Stimulated activated effector memory CD8-positive, alpha-beta T cell treated with anti-CD3 and anti-CD28 coated beads, Interleukin-12 subunit alpha, Interleukin-12 subunit beta, amount 100 ng/mL, for 72 hours (primary cell): ENCODE data around the gene EPN2.

ENCODE experiments used
- ATAC-seq: fragments of 150-1000 bp; cut with Tn5 transposase; 2 replicates; pipeline ENCODE4 v1.10.0; 2021
- DNase-seq, 2 donors: peaks; one replicate each; pipeline ENCODE4 v3.0.0; 2021 to 2022; ENCODE audit warnings: low spot score in 2 of 2
- H3K27ac Mint-ChIP-seq: one replicate; pipeline ENCODE4 v1.8.0; 2022; ENCODE audit warnings: mild to moderate bottlenecking, mixed read lengths
- H3K36me3 Mint-ChIP-seq: one replicate; pipeline ENCODE4 v1.8.0; 2022; ENCODE audit warnings: mild to moderate bottlenecking, mixed read lengths
- H3K4me1 Mint-ChIP-seq: one replicate; pipeline ENCODE4 v1.8.0; 2022; ENCODE audit warnings: mixed read lengths
- H3K4me3 Mint-ChIP-seq: one replicate; pipeline ENCODE4 v1.8.0; 2022; ENCODE audit warnings: mild to moderate bottlenecking, mixed read lengths
- H3K9me3 Mint-ChIP-seq: one replicate; pipeline ENCODE4 v1.8.0; 2022; ENCODE audit warnings: mixed read lengths

EPN2 gene

DNA sequence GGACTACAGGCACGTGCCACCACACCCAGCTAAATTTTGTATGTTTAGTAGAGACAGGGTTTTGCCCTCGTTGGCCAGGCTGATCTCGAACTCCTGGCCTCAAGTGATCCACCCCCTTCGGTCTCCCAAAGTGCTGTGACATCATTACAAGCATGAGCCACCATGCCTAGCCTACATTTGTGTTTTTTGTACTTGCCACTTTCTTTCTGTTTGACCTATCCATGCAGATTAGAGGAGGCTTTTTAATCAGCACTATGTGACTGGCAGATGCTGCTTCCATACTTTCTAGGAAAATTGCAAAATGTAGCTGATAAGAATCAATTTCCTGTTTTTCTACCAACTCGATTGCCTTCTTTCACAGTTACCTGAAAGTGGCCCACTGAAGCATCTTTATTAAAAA lies 68.1 kb downstream of the EPN2 start:
- H3K4me3 Mint-ChIP-seq: no peak overlapping the region
- DNase-seq: no peak
- no peak for ATAC-seq
- H3K36me3 Mint-ChIP-seq: no peaks in the 10 kb centered on the region
- no peaks in the 10 kb centered on the region for H3K9me3 Mint-ChIP-seq
- peak overlapping the region; percentile 20 for H3K27ac Mint-ChIP-seq
- H3K4me1 Mint-ChIP-seq: peaks cover 18% of the 10 kb centered on the region

DNA sequence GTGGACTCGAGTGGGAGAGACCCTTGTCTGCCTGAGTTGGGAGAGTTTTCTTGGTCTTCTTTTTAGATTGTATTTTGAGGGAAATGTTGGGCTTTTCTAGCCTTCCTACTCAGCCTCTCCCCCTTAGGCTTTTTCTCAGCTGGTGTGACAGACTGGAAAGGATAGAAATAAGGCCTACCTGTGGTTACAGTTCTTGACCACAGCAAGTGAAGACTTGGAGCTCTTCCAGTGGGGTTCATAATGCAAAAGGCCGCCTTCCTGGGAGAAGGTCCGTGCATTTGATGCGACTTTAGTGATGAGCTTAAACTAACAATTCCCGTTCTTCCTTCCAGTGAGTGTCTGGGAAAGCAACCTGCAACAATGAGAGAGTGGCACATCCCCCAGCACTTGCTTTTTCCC lies 68.6 kb downstream of the EPN2 start:
- H3K9me3 Mint-ChIP-seq: no peaks in the 10 kb centered on the region
- H3K27ac Mint-ChIP-seq: peak overlapping the region; percentile 20
- no peaks in the 10 kb centered on the region for H3K36me3 Mint-ChIP-seq
- H3K4me1 Mint-ChIP-seq: peaks cover 18% of the 10 kb centered on the region
- no peak for ATAC-seq
- no peak for DNase-seq
- H3K4me3 Mint-ChIP-seq: no peak overlapping the region

DNA sequence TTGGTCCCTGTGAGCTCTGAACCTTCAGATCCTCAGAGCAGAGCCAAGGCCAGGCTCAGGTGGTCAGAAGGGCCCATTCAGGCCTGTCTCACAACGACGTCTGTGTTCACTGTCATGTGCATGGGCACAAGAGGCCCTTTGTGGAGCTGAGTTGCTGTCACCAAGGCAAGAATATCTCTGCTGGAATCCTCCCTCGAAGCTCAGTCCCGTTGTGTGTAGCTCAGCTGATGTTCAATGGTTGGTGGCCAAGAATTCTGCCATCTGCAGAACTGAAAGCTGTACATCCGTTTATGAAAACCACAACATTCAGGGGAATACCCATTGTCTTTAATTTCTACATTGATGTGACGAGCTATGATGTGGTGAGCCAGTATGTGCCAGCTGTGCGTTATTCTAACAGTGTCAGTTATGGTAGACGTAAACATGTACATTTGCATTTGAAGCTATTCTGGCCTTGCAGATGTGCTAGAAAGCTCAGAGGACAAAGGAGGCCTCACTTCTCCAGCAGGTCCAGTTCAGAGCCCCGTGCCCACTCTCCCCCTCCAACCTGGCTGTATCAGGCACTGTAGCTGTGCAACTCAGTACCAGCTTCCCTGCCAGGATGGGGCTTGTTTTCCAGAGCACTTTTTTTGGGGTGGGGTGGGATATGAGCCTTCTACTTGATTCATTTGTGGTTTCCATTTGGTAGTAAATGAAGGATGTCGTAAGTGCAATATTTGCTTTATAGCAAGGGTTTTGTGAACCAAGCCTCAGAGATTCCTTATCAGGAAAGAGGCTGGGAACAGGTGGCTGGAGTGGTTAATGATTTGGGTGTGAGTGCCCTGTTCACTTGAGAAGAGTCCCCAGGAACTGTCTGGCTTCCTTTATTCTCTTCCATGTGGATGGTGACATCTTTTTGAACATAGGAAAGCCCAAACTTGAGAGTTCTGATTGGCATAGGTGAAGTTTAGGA lies 69.3 kb downstream of the EPN2 start:
- peak; percentile 93 for ATAC-seq
- H3K9me3 Mint-ChIP-seq: no peaks in the 10 kb centered on the region
- H3K27ac Mint-ChIP-seq: no peak overlapping the region
- H3K36me3 Mint-ChIP-seq: no peaks in the 10 kb centered on the region
- H3K4me3 Mint-ChIP-seq: no peak overlapping the region
- no peak for DNase-seq
- peaks cover 18% of the 10 kb centered on the region for H3K4me1 Mint-ChIP-seq

DNA sequence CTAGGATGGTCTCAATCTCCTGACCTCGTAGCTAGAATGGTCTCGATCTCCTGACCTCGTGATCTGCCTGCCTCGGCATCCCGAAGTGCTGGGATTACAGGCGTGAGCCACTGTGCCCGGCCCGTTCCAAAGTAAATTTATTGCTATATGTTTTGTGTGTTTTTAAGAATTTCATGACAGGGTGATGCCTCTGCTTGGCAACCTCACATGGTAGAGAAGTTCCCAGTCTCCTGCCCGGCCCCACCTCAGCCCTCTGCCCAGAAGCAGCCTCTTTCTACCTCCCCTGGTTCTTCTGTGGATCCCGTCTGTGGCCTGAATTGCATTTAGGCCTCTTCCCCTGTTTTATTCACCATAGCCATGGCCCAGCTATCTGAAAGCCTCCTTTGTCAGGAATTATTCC lies 70.4 kb downstream of the EPN2 start:
- DNase-seq (no peak), ATAC-seq (no peak)
- H3K4me1 Mint-ChIP-seq: peaks cover 18% of the 10 kb centered on the region
- no peaks in the 10 kb centered on the region for H3K9me3 Mint-ChIP-seq
- H3K27ac Mint-ChIP-seq: no peak overlapping the region
- no peak overlapping the region for H3K4me3 Mint-ChIP-seq
- H3K36me3 Mint-ChIP-seq: no peaks in the 10 kb centered on the region

DNA sequence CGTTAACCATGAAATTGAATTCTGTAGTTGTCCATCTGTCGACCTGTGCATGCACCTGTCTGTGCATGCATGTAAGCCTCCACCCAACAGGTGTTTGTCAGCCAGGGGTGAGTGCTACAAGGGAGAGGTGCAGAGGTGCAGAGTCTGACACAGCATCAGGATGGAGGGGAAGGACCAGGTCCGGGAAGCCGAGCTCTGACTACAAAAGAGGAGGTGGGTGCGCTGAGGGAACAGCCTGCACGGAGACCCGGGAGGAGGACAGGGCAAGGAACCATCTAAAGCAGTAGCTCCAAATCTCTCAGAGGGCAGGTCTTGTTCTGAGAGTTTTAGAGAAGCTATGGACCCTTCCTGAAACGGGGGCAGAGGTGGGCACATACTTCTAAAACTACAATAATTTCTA lies 71.2 kb downstream of the EPN2 start:
- Mint-ChIP-seq H3K27ac (no peak overlapping the region), H3K4me1 (peaks cover 18% of the 10 kb centered on the region), H3K9me3 (no peaks in the 10 kb centered on the region), H3K4me3 (no peak overlapping the region), H3K36me3 (no peaks in the 10 kb centered on the region)
- DNase-seq (no peak), ATAC-seq (no peak)

DNA sequence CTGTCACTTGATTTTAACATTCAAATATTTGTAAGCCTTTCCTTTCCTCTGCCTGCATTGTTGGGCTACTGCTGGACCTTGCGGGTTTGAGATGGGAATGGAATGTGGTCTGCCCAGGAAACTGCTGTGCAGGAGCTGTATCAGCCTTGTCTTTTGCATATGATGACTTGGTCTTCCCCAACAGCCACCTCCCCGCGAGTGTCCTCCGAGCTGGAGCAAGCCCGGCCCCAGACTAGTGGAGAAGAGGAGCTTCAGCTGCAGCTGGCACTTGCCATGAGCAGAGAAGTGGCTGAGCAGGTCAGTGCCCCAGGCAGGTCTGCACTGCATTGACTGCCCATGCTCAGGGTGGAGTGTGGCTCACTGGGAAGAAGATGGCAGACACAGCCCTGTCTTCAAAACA lies 72.5 kb downstream of the EPN2 start:
- peaks cover 18% of the 10 kb centered on the region for H3K4me1 Mint-ChIP-seq
- H3K36me3 Mint-ChIP-seq: no peaks in the 10 kb centered on the region
- no peak for ATAC-seq
- no peak for DNase-seq
- no peaks in the 10 kb centered on the region for H3K9me3 Mint-ChIP-seq
- H3K27ac Mint-ChIP-seq: no peak overlapping the region
- H3K4me3 Mint-ChIP-seq: no peak overlapping the region

DNA sequence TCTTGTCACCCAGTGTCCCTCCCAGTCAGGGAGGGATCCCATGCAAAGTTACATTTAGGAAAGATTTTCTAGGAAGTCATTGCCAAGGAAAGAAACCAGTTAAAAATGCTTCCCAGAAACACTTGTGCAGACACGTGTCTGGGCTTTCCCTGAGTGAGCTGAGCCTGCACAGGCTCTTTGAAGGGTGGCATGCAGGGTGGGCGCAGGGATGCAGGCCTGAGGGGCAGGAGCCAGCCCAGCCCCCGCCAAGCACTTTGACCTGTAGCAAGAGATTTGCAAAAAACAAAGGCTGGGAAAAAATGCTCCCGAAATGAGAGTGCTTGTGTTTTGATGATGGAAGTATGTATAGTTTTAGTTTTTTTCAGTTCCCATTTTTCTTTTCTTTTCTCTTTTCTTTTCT lies 73.0 kb downstream of the EPN2 start:
- H3K9me3 Mint-ChIP-seq: no peaks in the 10 kb centered on the region
- no peaks in the 10 kb centered on the region for H3K36me3 Mint-ChIP-seq
- peaks cover 18% of the 10 kb centered on the region for H3K4me1 Mint-ChIP-seq
- ATAC-seq (no peak), DNase-seq (no peak)
- H3K4me3 Mint-ChIP-seq: no peak overlapping the region
- H3K27ac Mint-ChIP-seq: no peak overlapping the region

DNA sequence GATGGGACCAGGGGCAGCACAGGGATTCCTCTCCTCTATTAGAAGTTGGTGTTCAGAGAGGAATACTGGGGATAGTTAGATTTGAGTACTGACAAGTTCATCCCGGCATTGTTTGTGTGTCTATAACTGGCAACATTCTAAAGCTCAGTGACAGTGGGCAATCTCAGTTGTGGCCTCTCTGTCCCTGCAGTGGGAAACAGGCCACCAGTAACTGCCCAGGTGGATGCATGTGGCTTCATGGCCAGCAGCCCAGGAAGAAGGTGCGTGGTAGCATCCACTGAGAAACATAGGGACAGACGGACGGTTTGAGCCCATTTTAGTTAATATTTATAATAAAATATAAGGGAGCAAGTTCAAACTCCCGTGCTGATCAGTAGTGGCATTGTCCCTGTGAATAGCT lies 73.8 kb downstream of the EPN2 start:
- peaks cover 10% of the 10 kb centered on the region for H3K4me1 Mint-ChIP-seq
- DNase-seq (no peak), ATAC-seq (no peak)
- no peak overlapping the region for H3K4me3 Mint-ChIP-seq
- H3K9me3 Mint-ChIP-seq: no peaks in the 10 kb centered on the region
- no peak overlapping the region for H3K27ac Mint-ChIP-seq
- no peaks in the 10 kb centered on the region for H3K36me3 Mint-ChIP-seq

DNA sequence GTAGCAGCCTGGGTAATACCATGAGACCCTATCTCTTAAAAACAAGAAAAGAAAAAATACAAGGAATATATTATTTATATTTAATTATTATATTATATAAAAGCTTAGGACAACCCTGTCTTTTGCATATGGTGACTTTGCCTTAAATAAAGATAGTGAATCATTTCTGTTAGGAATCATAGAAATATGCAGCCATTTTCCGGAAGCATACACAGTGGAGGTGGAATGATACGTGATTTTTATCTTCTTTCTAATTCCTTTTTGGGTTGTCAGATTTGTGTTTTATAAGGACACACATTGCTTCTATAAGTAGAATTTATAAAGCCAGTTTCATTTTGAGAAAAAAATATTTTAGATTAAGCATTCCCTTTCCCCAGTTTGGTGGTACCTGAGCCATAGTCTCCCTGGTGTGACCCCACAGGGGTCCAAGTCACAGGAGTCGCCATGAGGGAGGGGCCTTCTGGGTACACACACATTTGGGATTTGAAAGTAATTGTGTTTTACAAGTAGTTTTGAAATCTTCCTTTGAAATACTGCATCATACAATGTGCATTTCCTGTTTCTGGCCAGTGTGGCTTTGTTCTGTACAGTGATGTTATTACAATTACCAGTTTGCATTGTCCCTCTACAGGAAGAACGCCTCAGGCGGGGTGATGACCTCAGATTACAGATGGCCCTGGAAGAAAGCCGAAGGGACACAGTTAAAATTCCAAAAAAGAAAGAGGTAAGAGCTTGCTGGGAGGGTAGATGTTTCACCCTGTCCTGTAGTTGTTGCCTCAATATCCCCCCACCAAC lies 74.5 kb downstream of the EPN2 start:
- no peak overlapping the region for H3K27ac Mint-ChIP-seq
- DNase-seq (no peak), ATAC-seq (no peak)
- no peaks in the 10 kb centered on the region for H3K9me3 Mint-ChIP-seq
- H3K36me3 Mint-ChIP-seq: no peaks in the 10 kb centered on the region
- H3K4me3 Mint-ChIP-seq: no peak overlapping the region
- peaks cover 4% of the 10 kb centered on the region for H3K4me1 Mint-ChIP-seq

DNA sequence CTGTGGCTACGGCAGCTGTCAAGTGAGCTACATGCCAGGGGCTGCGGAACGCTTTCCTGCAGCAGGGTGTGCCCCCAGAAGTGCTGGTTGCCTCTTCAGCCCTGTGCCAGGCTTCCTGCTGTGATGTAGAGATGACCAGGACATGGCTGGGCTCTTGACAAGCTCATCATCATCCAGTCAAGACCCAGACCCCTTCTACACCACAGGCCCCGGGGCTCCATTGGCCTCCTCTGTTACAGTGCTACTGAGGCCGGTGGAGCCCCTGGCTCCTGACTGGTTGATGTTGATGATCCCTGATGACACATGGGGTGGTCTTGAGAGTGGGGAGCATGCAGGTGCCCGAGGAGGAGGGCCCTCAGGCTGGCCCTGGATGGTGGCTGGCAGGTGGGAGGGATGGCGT lies 75.2 kb downstream of the EPN2 start:
- Mint-ChIP-seq H3K27ac (no peak overlapping the region), H3K9me3 (no peaks in the 10 kb centered on the region), H3K4me1 (no peaks in the 10 kb centered on the region), H3K36me3 (no peaks in the 10 kb centered on the region), H3K4me3 (no peak overlapping the region)
- ATAC-seq (no peak), DNase-seq (no peak)

DNA sequence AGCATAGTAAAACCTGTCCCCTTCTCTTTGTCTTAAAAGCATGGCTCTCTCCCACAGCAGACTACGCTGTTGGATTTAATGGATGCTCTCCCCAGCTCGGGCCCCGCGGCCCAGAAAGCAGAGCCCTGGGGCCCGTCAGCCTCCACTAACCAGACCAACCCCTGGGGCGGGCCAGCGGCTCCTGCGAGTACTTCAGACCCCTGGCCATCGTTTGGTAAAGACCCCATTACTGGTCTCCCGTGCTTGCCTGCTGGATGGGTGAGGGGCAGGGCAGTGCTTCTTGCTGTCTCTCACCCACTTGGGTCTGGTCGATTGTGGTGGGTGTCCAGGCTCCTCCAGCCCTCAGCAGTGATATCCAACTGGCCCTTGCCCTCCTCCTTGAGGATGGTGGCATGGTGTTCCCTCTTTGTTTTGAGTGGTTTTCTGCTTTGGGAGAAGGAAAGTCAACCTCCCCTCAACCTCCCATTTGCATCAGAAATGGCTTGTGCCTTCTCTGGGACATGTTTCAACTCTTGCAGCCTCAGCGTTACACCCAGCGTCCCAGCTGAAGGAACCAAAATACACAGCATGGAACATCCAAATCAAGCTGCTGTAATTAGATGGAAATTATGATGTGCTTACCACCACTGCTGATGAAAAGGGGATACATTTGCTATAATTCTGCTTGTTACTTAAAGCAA lies 76.0 kb downstream of the EPN2 start:
- ATAC-seq (no peak), DNase-seq (no peak)

DNA sequence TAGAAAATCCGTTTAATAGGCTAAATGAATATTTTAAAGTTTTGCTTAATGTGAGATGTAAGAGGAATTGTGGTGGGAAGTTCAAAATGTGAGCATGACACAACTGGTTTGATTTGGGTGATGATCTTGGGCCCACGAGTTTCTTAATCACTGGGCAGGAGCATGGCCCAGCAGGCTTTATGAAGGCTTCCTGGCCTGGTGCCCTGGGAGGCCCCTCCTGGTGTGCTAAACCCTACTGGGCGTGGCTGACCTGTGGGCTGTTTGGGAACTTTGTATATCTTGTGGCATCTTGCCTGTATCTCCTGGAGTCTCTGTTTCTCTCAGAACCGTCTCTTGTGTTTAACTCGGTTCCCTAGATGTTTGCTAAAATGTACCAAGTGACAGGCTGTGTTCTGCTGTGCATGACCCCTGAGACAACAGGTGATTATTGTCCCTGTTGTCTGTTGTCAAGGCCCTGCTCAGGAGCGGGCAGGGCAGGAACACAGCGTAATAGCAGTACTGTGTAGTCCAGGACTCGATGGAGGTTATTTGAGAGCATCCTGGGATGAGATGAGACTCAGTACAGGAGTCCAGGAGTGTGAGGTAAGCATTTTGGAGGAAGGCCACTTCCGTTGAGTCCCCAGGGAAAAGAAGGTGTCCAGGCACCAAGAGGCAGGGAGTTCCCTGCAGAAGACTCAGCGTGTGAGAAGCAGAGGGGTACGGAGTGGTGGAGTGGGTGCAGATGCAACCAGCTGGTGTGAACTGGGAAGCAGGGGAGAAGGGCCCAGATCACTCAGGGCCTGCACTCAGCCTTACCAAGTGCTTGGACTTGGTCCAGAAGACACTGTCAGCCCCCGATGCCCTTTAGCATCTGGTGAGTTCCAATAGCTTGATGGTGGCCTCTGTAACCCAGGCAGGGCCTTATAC lies 76.8 kb downstream of the EPN2 start:
- Mint-ChIP-seq H3K27ac (peak overlapping the region; percentile 35), H3K4me3 (no peak overlapping the region), H3K36me3 (no peaks in the 10 kb centered on the region), H3K4me1 (no peaks in the 10 kb centered on the region), H3K9me3 (no peaks in the 10 kb centered on the region)
- DNase-seq: no peak
- no peak for ATAC-seq

More for the DNA sequence above, 76.0 kb downstream of the EPN2 start:
- Mint-ChIP-seq H3K27ac (no peak overlapping the region), H3K4me1 (no peaks in the 10 kb centered on the region), H3K4me3 (no peak overlapping the region), H3K36me3 (no peaks in the 10 kb centered on the region), H3K9me3 (no peaks in the 10 kb centered on the region)

DNA sequence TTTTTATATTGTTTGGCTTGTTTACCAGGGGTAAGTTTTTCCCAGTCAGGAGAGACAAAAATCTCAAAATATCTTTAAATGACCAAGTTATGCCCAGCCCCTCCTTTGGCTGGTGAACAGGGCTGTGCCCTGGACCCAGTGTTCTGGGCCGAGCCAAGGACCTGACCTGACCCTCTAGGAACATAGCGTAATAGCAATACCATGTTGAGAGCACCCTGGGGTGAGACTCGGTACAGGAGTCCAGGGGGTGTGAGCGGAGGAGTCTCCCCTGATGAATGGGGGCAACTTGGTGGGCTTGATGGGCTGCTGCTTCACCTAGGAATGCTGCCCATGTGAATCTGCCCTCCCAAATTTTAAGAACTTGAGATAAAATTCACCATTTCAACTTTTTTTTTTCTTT lies 77.9 kb downstream of the EPN2 start:
- DNase-seq: no peak
- H3K4me3 Mint-ChIP-seq: no peak overlapping the region
- no peaks in the 10 kb centered on the region for H3K4me1 Mint-ChIP-seq
- H3K27ac Mint-ChIP-seq: no peak overlapping the region
- no peaks in the 10 kb centered on the region for H3K36me3 Mint-ChIP-seq
- no peaks in the 10 kb centered on the region for H3K9me3 Mint-ChIP-seq
- no peak for ATAC-seq

DNA sequence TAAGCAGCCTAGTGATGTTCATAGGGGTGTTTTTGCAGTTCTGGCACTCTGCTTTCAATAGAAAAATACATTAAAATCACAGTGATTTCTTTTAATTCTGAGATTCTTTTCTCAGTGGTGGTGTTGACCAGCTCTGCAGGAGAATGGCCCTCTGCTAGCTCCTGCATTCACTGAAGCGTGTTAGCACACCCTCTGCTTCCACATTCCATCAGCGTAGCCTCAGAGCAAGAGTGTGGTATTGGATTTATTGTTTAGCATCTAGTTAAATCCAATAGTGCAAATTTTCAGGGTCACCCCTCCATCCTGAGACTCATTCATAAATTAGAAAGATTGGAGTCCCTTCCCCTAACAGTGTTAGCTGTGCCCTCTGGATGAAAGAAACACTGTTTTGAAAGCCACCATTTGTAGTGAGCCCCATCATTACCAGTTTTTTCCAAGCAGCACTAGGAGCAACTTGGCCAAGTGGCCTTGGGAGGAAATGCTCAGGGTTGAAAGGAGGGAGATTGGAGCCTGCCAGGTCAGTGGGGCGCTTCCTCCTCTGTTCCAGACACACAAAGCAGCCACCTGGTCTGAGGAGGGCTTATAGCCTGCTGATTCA lies 79.7 kb downstream of the EPN2 start:
- Mint-ChIP-seq H3K36me3 (no peaks in the 10 kb centered on the region), H3K4me1 (no peaks in the 10 kb centered on the region), H3K27ac (no peak overlapping the region), H3K4me3 (no peak overlapping the region), H3K9me3 (no peaks in the 10 kb centered on the region)
- no peak for DNase-seq
- ATAC-seq: no peak
